GM13977 (cell line): Measurements from ENCODE around the gene PRG3.

Experiments
- DNase-seq: peaks from one replicate; pipeline ENCODE4 v3.0.0; 2012; ENCODE audit warnings: low spot score
- CTCF ChIP-seq: IDR thresholded peaks from 2 replicates; pipeline ENCODE4 v1.5.1; 2012; ENCODE audit warnings: mild to moderate bottlenecking, control low read depth; ENCODE audit not compliant: insufficient read depth; ENCODE audit errors: extremely low read depth, missing control alignments
- in situ Hi-C: fragments of 300-500 bp; cut with MboI; formaldehyde crosslinking; loops from one replicate; pipeline ENCODE4 v1.12.0; 2022; ENCODE audit warnings: low sequenced_read_pairs, low pct_unique_long_range_greater_than_20kb, mixed read lengths, inconsistent platforms; ENCODE audit not compliant: unreplicated experiment

PRG3 gene

DNA sequence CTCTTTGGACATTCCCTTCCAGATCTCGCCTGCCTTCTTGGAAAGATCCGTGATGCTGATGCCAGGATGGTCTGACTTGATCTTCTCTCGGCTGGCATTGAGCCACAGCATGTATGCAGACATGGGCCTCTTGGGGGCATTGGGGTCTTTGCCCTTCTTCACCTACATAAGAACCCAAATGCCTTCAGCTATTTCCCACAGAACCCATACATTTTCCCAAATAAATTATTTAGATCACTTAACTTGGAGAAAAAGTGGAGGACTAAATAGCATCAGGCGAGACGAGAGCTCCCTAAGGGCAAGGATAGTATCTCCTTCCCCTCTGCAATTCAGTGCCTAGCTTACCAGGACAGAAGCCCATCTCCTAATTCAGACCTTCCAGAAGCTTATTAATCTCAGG, 53.2 kb downstream of the PRG3 start:
- no peak for TF ChIP-seq CTCF
- in situ Hi-C loops, result no loop called here

More for the DNA sequence above, 53.2 kb downstream of the PRG3 start:
- DNase-seq, result no peak
